Raji (cell line): ENCODE measurements around the gene LBHD1.

Source experiments
- POLR2A ChIP-seq: IDR thresholded peaks from 2 replicates; pipeline ENCODE4 v1.6.1; 2011; ENCODE audit warnings: low read depth, low read length, control low read depth; ENCODE audit not compliant: insufficient read depth

The LBHD1 gene

DNA sequence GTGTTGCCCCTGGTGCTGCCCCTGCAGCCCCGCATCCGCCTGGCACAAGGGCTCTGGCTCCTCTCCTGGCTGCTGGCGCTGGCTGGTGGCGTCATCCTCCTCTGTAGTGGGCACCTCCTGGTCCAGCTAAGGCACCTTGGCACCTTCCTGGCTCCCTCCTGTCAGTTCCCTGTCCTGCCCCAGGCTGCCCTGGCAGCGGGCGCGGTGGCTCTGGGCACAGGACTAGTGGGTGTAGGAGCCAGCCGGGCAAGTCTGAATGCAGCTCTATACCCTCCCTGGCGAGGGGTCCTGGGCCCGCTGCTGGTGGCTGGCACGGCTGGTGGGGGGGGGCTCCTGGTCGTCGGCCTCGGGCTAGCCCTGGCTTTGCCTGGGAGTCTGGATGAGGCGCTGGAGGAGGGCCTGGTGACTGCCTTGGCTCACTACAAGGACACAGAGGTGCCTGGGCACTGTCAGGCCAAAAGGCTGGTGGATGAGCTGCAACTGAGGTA, 58.7 kb downstream of the LBHD1 start:
- TF ChIP-seq POLR2A, result peak; percentile 13; the same call in 1 of the 2 replicates
